Suppressor macrophage (primary cell): ENCODE measurements around the gene ARHGAP10.
A peak's percentile ranks its signal among the peaks of the same experiment; 100 is the strongest.

Source experiments
- DNase-seq, 4 experiments: peaks; one replicate each; pipeline ENCODE4 v3.0.0-alpha.2; 2020 to 2022

The ARHGAP10 gene

GRCh38 chr4:147950261-147950660 lies 218.4 kb downstream of the ARHGAP10 start:
- no peak for DNase-seq

GRCh38 chr4:147950841-147951240 lies 219.0 kb downstream of the ARHGAP10 start:
- peak; percentile 23 to 62 (median 48) for DNase-seq

GRCh38 chr4:147954850-147955249 lies 223.0 kb downstream of the ARHGAP10 start:
- no peak for DNase-seq

GRCh38 chr4:147955827-147956558 lies 224.1 kb downstream of the ARHGAP10 start:
- no peak for DNase-seq

DNA sequence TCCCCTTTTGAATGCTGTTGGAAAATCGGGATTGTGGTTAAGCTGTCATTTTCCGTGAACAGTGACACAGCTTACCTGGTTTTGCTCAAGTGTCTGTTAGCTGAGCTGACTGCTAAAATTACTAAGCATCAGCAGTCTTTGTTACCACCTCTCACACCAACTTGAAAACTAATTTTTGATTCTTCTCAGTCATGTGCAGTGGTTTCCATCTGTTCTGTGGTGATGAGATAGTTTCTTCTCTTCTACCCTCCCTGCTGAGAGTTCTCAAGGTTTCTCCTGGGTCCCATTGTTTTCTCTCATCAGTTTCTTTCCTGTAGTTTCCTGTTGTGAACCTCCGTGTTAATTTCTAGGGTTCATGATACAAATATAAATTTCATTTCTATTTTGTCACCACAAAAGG lies 225.6 kb downstream of the ARHGAP10 start:
- no peak for DNase-seq

- no peak for DNase-seq
Measured at GRCh38 chr4:147958057-147958456, 226.2 kb downstream of the ARHGAP10 start.

GRCh38 chr4:147958489-147959065 lies 226.7 kb downstream of the ARHGAP10 start:
- DNase-seq = no peak

DNA sequence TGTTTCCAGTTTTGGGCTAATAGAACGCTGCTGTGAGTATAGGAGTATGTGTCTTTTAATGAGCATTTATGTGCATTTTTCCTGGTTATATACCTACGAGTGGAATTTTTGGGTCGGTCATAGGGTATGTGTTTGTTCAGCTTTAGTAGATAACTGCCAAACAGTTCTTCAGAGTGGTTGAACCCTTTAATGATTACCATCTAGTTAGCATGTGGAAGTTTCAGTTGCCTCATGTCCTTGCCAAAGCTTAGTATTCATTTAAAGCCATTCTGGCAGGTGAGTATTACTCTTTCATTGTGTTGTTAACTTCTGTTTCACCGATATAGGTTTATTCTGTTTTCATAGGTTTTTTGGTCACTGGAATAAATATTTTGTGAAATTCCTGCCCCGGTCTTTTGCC lies 229.1 kb downstream of the ARHGAP10 start:
- DNase-seq = no peak

GRCh38 chr4:147963839-147964238 lies 232.0 kb downstream of the ARHGAP10 start:
- no peak for DNase-seq

GRCh38 chr4:147964266-147964880 lies 232.5 kb downstream of the ARHGAP10 start:
- no peak for DNase-seq

GRCh38 chr4:147965056-147965455 lies 233.2 kb downstream of the ARHGAP10 start:
- DNase-seq = no peak

- DNase-seq = no peak
Measured at GRCh38 chr4:147965873-147966272, 234.0 kb downstream of the ARHGAP10 start.

DNA sequence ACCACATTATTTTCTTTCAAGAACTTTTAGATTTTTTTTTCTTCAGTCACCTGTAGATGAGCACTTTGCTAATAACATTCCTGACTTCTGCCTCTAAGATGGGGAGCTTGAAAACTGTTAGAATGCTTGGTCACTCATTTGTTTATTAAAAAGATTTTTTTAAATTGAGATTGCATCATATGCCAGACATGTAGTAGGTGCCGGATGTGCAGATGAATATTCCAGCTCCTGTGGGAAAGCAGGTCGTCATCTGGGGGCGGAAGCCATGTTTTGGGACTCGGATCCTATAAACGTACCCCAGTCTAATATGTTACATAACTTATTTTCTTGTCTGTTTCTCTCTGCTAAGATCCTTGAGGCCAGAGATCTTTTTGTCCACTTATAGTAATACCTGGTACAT lies 236.8 kb downstream of the ARHGAP10 start:
- DNase-seq = no peak

- peak; percentile 49 to 71 (median 64) for DNase-seq
Measured at GRCh38 chr4:147969573-147970385, 237.9 kb downstream of the ARHGAP10 start.

GRCh38 chr4:147971116-147971515 lies 239.2 kb downstream of the ARHGAP10 start:
- DNase-seq = peak; percentile 18 to 40 (median 30)

DNA sequence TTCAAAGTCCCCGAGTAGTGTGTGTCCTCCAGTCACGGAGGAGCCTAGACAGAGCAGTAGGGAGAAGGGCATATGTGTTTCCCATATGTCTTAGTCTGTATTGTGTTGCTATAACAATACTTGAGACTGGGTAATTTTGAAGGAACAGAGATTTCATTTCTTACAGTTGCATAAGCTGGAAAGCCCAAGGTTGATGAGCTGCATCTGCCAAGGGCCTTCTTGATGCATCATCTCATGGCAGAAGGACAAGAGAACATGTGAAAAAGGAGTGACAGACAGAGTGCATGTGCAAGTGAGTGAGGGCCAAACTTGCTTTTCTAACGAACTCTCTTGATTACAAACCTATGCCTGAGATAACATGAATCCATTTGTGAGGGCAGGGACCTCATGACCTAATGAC lies 243.4 kb downstream of the ARHGAP10 start:
- DNase-seq = no peak

- no peak for DNase-seq
Measured at GRCh38 chr4:147975933-147976928, 244.3 kb downstream of the ARHGAP10 start.

DNA sequence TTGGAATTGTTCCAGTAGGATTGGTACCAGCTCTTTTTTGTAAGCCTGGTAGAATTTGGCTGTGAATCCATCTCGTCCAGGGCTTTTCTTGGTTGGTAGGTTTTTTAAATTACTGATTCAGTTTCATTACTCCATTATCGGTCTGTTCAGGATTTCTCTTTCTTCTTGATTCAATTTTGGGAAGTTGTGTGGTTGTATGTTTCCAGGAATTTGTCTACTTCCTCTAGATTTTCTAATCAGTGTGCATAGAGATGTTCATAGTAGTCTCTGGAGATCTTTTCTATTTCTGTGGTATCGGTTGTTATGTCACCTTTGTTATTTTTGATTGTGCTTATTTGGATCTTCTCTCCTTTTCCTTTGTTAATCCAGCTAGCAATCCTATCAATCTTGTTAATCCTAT lies 248.7 kb downstream of the ARHGAP10 start:
- peak in 2 of 4 experiments; percentile 38 to 48 for DNase-seq

DNA sequence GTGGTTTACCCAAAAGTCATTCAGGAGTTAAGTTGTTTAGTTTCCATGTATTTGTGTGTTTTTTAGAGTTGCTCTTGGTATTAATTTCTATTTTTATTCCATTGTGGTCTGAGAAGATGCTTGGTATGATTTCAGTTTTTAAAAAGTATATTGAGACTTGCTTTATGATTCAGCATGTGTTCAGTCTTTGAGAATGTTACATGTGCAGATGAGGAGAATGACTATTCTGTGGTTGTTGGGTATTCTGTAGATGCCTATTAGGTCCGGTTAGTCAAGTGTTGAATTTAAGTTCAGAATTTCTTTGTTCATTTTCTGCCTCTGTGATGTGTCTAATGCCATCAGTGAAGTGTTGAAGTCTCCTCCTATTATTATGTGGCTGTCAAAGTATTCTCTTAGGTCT lies 249.4 kb downstream of the ARHGAP10 start:
- DNase-seq = no peak

GRCh38 chr4:147984065-147984777 lies 252.3 kb downstream of the ARHGAP10 start:
- peak in 3 of 4 experiments; percentile 36 to 47 (median 39) for DNase-seq

- no peak for DNase-seq
Measured at GRCh38 chr4:147984778-147985138, 252.9 kb downstream of the ARHGAP10 start.
